ENCODE data around the gene XPC. TPM values are rescaled to one million over a fixed set of nuclear protein-coding genes. Genes with fewer than 3 reads are reported as not detected.
A peak's percentile ranks its signal among the peaks of the same experiment; 100 is the strongest.

Gene XPC
- total and polyA plus RNA-seq, 7 donors = 8.1 to 37.5 (median 30.3) TPM

- H3K9me3 ChIP-seq = no peaks in the 10 kb centered on the region
- H3K4me3 ChIP-seq = no peak overlapping the region
- H3K27ac ChIP-seq = no peak overlapping the region
- 94 to 95% methylated on average over 8 of the region's 8 CpGs for WGBS, 2 donors
- H3K27me3 ChIP-seq = no peaks in the 10 kb centered on the region
- DNase-seq = no peak
- TF ChIP-seq POLR2A (IDR thresholded peaks at IDR 0.05) = no peak
- TF ChIP-seq POLR2AphosphoS5 (IDR thresholded peaks at IDR 0.05) = no peak
- no peak for TF ChIP-seq CTCF (IDR thresholded peaks at IDR 0.05)
- TF ChIP-seq EP300 (IDR thresholded peaks at IDR 0.05) = no peak
- intact Hi-C loops (cut with DNase I) = no loop called here
- H3K36me3 ChIP-seq = peaks cover 59 to 90% (median 66%) of the 10 kb centered on the region in 4 donors
- peaks cover 0 to 14% (median 10%) of the 10 kb centered on the region in 4 donors for H3K4me1 ChIP-seq
Observed at GRCh38 chr3:14132120-14132519, 46.3 kb downstream of the XPC start.

- intact Hi-C loops (cut with DNase I) = no loop called here
- Histone ChIP-seq H3K27me3 (no peaks in the 10 kb centered on the region), H3K27ac (no peak overlapping the region)
Observed at GRCh38 chr3:14131134-14131533, 47.3 kb downstream of the XPC start.

GRCh38 chr3:14130707-14131106 lies 47.7 kb downstream of the XPC start:
- H3K36me3 ChIP-seq = peaks cover 50 to 75% (median 64%) of the 10 kb centered on the region in 4 donors
- TF ChIP-seq EP300 (IDR thresholded peaks at IDR 0.05) (no peak), POLR2AphosphoS5 (IDR thresholded peaks at IDR 0.05) (no peak), CTCF (IDR thresholded peaks at IDR 0.05) (no peak), POLR2A (IDR thresholded peaks at IDR 0.05) (no peak)
- no peaks in the 10 kb centered on the region for H3K27me3 ChIP-seq
- peaks cover 0 to 28% (median 23%) of the 10 kb centered on the region in 4 donors for H3K4me1 ChIP-seq
- intact Hi-C loops (cut with DNase I) = no loop called here
- no peak overlapping the region for H3K4me3 ChIP-seq
- 97 to 98% methylated on average over 12 of the region's 12 CpGs for WGBS, 2 donors
- no peak for DNase-seq
- H3K9me3 ChIP-seq = no peaks in the 10 kb centered on the region
- H3K27ac ChIP-seq = no peak overlapping the region

More at GRCh38 chr3:14131134-14131533, 47.3 kb downstream of the XPC start:
- peaks cover 0 to 24% (median 19%) of the 10 kb centered on the region in 4 donors for H3K4me1 ChIP-seq
- TF ChIP-seq EP300 (IDR thresholded peaks at IDR 0.05) (no peak), CTCF (IDR thresholded peaks at IDR 0.05) (no peak), POLR2AphosphoS5 (IDR thresholded peaks at IDR 0.05) (no peak)
- WGBS, 2 donors = 79 to 95% methylated on average over 5 of the region's 5 CpGs
- H3K4me3 ChIP-seq = no peak overlapping the region
- H3K36me3 ChIP-seq = peaks cover 53 to 80% (median 64%) of the 10 kb centered on the region in 4 donors
- no peak for DNase-seq
- no peaks in the 10 kb centered on the region for H3K9me3 ChIP-seq

GRCh38 chr3:14130230-14130629 lies 48.2 kb downstream of the XPC start:
- WGBS, 2 donors = 97% methylated on average over 4 of the region's 4 CpGs
- intact Hi-C loops (cut with DNase I) = no loop called here
- peaks cover 45 to 71% (median 61%) of the 10 kb centered on the region in 4 donors for H3K36me3 ChIP-seq

More at GRCh38 chr3:14130230-14130629, 48.2 kb downstream of the XPC start:
- Histone ChIP-seq H3K27ac (peak overlapping the region in 1 of 4 donors; percentile 2), H3K27me3 (no peaks in the 10 kb centered on the region), H3K9me3 (no peaks in the 10 kb centered on the region), H3K4me1 (peaks cover 0 to 30% (median 23%) of the 10 kb centered on the region in 4 donors), H3K4me3 (no peak overlapping the region)
- no peak for TF ChIP-seq CTCF (IDR thresholded peaks at IDR 0.05)
- TF ChIP-seq EP300 (IDR thresholded peaks at IDR 0.05) = no peak
- TF ChIP-seq POLR2AphosphoS5 (IDR thresholded peaks at IDR 0.05) = no peak
- TF ChIP-seq POLR2A (IDR thresholded peaks at IDR 0.05) = no peak
- no peak for DNase-seq
